ENCODE data around the gene KLHL15.
"Not testable (repeated sequence)": the region's sequence is repeated elsewhere in the genome, so short reads cannot be mapped to it uniquely, and the experiment has no call there.

The KLHL15 gene

GRCh38 chrX:24027086-24027485 lies at the start of gene KLHL15:
TSS of gene KLHL15 (minus strand) at chrX:24027186. CDS start at chrX:24006693, 20,493 bp downstream.
- no peak for DNase-seq (ENCODE audit: low read depth, low spot score)

GRCh38 chrX:24069877-24070276 lies 42.9 kb upstream of the KLHL15 start:
- no peak for DNase-seq (ENCODE audit: low read depth, low spot score)

- no peak for DNase-seq (ENCODE audit: low read depth, low spot score)
These were observed 36.5 kb upstream of the KLHL15 start for GRCh38 chrX:24063488-24063887.

- DNase-seq (ENCODE audit: low read depth, low spot score), result no peak
These were observed 28.0 kb upstream of the KLHL15 start for GRCh38 chrX:24055043-24055356.

GRCh38 chrX:24054182-24055042 lies 27.4 kb upstream of the KLHL15 start, which contains the start of gene EIF2S3:
TSS of gene EIF2S3 (plus strand) at chrX:24054956. CDS start at chrX:24054969, 13 bp downstream.
- DNase-seq (ENCODE audit: low read depth, low spot score), result peak; percentile 62

GRCh38 chrX:24050522-24051318 lies 23.7 kb upstream of the KLHL15 start:
- not testable (repeated sequence) for DNase-seq (ENCODE audit: low read depth, low spot score)

- DNase-seq (ENCODE audit: low read depth, low spot score), result not testable (repeated sequence)
These were observed 22.7 kb upstream of the KLHL15 start for GRCh38 chrX:24049643-24050042.

- not testable (repeated sequence) for DNase-seq (ENCODE audit: low read depth, low spot score)
These were observed 19.1 kb upstream of the KLHL15 start for GRCh38 chrX:24046060-24046459.

GRCh38 chrX:24037729-24038128 lies 10.7 kb upstream of the KLHL15 start:
- DNase-seq (ENCODE audit: low read depth, low spot score), result no peak

- DNase-seq (ENCODE audit: low read depth, low spot score), result no peak
These were observed 7.5 kb upstream of the KLHL15 start for GRCh38 chrX:24034485-24034884.

- DNase-seq (ENCODE audit: low read depth, low spot score), result no peak
These were observed 3.6 kb upstream of the KLHL15 start for GRCh38 chrX:24030597-24030996.

GRCh38 chrX:24027985-24028384 lies 999 bp upstream of the KLHL15 start:
- DNase-seq (ENCODE audit: low read depth, low spot score), result no peak

- DNase-seq (ENCODE audit: low read depth, low spot score), result no peak
These were observed 554 bp downstream of the KLHL15 start for GRCh38 chrX:24026432-24026831.

- DNase-seq (ENCODE audit: low read depth, low spot score), result no peak
These were observed 1.1 kb downstream of the KLHL15 start for GRCh38 chrX:24025741-24026403.

GRCh38 chrX:24024819-24025740 lies 1.9 kb downstream of the KLHL15 start:
- DNase-seq (ENCODE audit: low read depth, low spot score), result peak; percentile 60

- DNase-seq (ENCODE audit: low read depth, low spot score), result no peak
These were observed 2.9 kb downstream of the KLHL15 start for GRCh38 chrX:24023972-24024669.

GRCh38 chrX:24023544-24023943 lies 3.4 kb downstream of the KLHL15 start:
- no peak for DNase-seq (ENCODE audit: low read depth, low spot score)

- DNase-seq (ENCODE audit: low read depth, low spot score), result no peak
These were observed 6.6 kb downstream of the KLHL15 start for GRCh38 chrX:24020306-24020876.

GRCh38 chrX:24019448-24019847 lies 7.5 kb downstream of the KLHL15 start:
- no peak for DNase-seq (ENCODE audit: low read depth, low spot score)

GRCh38 chrX:24018809-24019208 lies 8.2 kb downstream of the KLHL15 start:
- DNase-seq (ENCODE audit: low read depth, low spot score), result no peak

Data from activated naive CD8-positive, alpha-beta T cell treated with anti-CD3 and anti-CD28 coated beads, Interleukin-2, amount 50 U/mL, for 16 hours (primary cell).